ENCODE data around the gene NOL3. TPM values are rescaled to one million over a fixed set of nuclear protein-coding genes. Genes with fewer than 3 reads are reported as not detected.

Gene NOL3
- total RNA-seq, 4 donors from 2014 or later, result 55.5 to 95.4 (median 76.6) TPM

DNA sequence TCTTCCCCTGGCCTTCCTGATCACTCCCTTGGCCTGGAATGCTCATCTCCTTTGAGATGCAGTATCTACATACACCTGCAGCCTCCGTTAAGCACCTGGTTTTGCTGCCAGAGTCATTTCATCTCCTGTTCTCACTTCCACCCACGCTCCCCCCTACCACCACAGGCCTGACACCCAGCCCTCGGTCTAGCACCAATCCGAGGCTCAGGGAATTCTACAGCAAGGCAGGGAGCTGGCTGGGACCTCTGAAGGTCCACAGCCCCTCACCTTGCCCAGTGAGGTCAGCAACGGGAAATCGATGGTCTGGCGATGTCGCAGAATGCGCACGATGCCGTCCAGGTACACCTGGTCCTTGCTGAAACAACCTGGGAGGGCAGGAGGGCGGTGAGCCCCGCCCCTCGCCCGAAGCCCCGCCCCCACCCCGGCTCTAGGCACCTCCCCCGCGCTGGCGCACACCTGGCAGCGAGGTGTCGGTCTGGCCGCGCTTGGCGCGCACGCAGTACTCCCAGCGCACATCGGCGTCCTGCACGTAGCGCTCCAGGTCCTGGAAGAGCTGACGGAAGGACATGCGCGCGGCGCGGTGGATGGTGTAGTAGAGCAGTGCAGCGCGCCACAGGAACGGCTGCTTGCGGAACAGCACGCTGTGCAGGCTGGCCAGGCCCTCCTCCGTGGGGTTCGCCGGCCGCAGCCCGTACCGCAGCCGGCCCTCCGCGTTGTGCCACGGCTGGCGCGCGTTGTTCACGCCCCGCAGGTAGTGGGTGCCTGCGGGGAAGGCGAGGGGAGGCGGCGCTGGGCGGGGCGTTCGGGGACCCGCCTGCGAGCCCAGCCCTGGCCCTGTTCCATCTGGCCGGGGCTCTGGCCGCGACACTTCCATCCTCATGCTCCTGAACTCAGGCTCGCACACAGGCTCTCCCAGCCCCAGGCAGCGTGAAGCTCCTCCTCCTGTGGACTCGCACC is 7.7 kb downstream of the NOL3 start:
- H3K36me3 ChIP-seq, result no peaks in the 10 kb centered on the region
- peak overlapping the region; percentile 28 to 50 (median 40) for H3K4me3 ChIP-seq
- H3K27me3 ChIP-seq, result peaks cover 0 to 16% of the 10 kb centered on the region in 2 donors
- H3K27ac ChIP-seq, result peak overlapping the region in 1 of 4 donors; percentile 65
- H3K4me1 ChIP-seq, result peaks cover 0 to 55% (median 26%) of the 10 kb centered on the region in 4 donors
- no peak for TF ChIP-seq POLR2A (IDR thresholded peaks at IDR 0.05)
- TF ChIP-seq, protein P1, sequence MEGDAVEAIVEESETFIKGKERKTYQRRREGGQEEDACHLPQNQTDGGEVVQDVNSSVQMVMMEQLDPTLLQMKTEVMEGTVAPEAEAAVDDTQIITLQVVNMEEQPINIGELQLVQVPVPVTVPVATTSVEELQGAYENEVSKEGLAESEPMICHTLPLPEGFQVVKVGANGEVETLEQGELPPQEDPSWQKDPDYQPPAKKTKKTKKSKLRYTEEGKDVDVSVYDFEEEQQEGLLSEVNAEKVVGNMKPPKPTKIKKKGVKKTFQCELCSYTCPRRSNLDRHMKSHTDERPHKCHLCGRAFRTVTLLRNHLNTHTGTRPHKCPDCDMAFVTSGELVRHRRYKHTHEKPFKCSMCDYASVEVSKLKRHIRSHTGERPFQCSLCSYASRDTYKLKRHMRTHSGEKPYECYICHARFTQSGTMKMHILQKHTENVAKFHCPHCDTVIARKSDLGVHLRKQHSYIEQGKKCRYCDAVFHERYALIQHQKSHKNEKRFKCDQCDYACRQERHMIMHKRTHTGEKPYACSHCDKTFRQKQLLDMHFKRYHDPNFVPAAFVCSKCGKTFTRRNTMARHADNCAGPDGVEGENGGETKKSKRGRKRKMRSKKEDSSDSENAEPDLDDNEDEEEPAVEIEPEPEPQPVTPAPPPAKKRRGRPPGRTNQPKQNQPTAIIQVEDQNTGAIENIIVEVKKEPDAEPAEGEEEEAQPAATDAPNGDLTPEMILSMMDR (IDR thresholded peaks at IDR 0.05), result peak in 1 of 5 experiments; percentile 39
- TF ChIP-seq EP300 (IDR thresholded peaks at IDR 0.05), result no peak
- no peaks in the 10 kb centered on the region for H3K9me3 ChIP-seq
- 9% methylated on average over 17 to 53 of the region's 73 CpGs for WGBS, 2 donors
- DNase-seq (ENCODE audit: low spot score in 2 of 2), result no peak

DNA sequence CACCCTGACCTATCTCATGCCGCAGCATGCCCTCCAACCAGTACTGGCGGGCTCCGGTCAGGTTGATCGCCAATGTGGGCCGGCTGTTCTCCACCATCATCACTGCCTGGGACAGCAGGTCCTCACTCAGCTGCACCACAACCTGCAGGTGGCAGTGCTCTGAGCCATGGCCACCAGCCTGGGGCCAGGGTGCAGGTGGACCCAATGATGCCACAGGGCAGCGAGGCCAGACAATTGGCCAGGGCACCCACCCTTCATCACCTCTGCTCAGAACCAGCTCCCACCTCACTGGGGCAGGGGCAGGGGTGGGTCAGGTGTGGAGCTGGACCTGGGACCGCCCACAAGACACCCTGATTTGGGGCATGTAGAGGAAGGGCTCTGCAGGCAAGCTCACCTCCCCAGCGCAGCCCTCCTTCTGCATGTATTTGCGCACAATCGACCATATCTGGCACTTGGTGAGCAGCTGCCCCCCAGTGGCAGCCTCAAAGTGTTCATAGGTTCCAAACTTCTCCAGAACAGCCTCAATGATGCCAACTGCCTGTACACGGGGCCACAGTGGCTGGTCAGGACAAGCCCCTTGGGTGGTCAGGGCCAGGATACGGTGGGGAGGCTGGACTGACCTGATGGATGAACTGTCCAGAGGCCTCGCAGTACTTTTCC is 9.2 kb downstream of the NOL3 start:
- TF ChIP-seq POLR2A (IDR thresholded peaks at IDR 0.05), result no peak
- TF ChIP-seq, protein P1 (IDR thresholded peaks at IDR 0.05), result no peak
- Histone ChIP-seq H3K4me3 (no peak overlapping the region), H3K4me1 (peaks cover 0 to 49% (median 16%) of the 10 kb centered on the region in 4 donors), H3K9me3 (no peaks in the 10 kb centered on the region), H3K36me3 (no peaks in the 10 kb centered on the region), H3K27me3 (peaks cover 0 to 14% of the 10 kb centered on the region in 2 donors), H3K27ac (no peak overlapping the region)
- 88 to 93% methylated on average over 9 to 10 of the region's 13 CpGs for whole genome bisulfite sequencing, 2 donors
- DNase-seq (ENCODE audit: low spot score in 2 of 2), result no peak

DNA sequence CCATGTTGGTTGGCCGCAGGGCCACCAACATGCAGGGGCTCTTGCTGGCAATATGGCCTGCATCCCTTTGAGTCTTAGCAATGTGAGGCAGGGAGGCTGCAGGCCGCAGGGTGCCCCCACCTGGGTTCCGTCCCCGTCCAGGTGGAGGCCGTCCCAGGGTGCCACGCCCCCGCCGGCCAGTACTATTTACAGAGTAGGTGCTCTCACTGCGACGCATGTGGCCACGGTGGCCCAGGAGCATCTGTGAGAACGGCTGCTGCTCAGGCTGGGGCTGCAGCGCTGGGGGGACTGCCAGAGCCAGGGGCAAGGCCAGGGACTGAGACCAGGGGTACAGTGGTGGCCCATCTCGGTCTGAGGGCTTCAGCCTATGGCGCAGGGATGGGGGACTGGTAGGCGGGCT is 9.8 kb downstream of the NOL3 start:
- H3K36me3 ChIP-seq, result no peaks in the 10 kb centered on the region
- WGBS, 2 donors, result 92 to 95% methylated on average over 15 to 16 of the region's 16 CpGs
- no peak overlapping the region for H3K27ac ChIP-seq
- H3K4me1 ChIP-seq, result peaks cover 0 to 49% (median 18%) of the 10 kb centered on the region in 4 donors
- H3K27me3 ChIP-seq, result peaks cover 0 to 13% of the 10 kb centered on the region in 2 donors
- TF ChIP-seq EP300 (IDR thresholded peaks at IDR 0.05), result no peak
- TF ChIP-seq POLR2A (IDR thresholded peaks at IDR 0.05), result no peak
- TF ChIP-seq, protein P1 (IDR thresholded peaks at IDR 0.05), result no peak
- H3K4me3 ChIP-seq, result no peak overlapping the region
- H3K9me3 ChIP-seq, result no peaks in the 10 kb centered on the region
- no peak for DNase-seq (ENCODE audit: low spot score in 2 of 2)

DNA sequence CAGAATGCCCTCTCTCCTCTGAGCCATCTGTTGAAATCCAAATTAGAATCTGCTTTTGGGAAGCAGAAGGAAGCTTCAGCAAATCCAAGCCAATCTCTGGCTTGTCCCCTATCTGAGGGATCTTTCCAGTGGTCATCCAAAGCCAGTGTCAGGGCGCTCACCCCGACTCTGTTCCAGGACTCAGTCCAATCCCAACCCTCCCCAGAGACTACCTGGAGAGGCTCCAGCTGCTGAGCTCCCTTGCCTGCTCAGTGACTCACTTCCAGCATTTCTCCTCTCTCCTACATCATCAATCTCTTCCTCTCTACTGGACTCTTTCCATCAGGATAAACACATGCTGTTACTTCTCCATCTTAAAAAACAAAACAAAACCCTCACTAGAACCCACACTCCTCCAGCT is 11.0 kb downstream of the NOL3 start:
- Histone ChIP-seq H3K27me3 (peaks cover 0 to 13% of the 10 kb centered on the region in 2 donors), H3K9me3 (no peaks in the 10 kb centered on the region), H3K27ac (peak overlapping the region in 3 of 4 donors; percentile 21 to 58 (median 40)), H3K4me3 (no peak overlapping the region), H3K4me1 (peaks cover 0 to 57% (median 25%) of the 10 kb centered on the region in 4 donors), H3K36me3 (no peaks in the 10 kb centered on the region)
- WGBS, 2 donors, result 39 to 51% methylated on average over 2 of the region's 2 CpGs
- TF ChIP-seq EP300 (IDR thresholded peaks at IDR 0.05), result no peak
- TF ChIP-seq, protein P1 (IDR thresholded peaks at IDR 0.05), result no peak
- no peak for TF ChIP-seq POLR2A (IDR thresholded peaks at IDR 0.05)
- peak in 1 of 2 donors; percentile 33 for DNase-seq (ENCODE audit: low spot score in 2 of 2)

Data from tibial nerve (tissue), 4 donors.